Glomerular visceral epithelial cell (primary cell): ENCODE results near the gene ATP5MG.

ENCODE experiments used
- DNase-seq: peaks from one replicate; pipeline ENCODE4 v3.0.0-alpha.2; 2016; ENCODE audit errors: extremely low spot score

Gene ATP5MG

DNA sequence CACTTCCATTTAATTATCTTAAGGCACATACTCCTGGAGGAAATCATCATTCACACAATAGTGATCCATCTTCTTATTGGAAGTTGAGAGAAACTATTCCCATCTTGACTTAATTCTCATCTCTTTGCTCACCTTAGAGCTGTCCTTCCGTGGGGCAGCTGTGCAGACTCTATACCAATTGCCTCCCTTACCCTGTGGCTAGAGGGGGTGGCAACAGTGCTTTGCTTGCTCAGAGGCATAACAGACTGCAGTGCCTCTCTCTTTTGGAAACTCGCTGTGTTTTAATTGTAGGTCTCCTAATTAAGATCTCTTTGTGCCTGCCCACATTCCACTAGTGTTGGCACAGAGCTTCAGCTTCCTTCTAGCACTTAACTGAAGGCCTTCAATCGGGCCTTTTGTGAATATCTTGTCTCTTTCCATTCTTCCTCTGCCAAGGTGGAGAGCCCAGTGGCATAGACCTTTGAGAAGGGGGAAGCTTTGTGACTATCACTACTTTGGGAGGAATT, 40.4 kb downstream of the ATP5MG start:
- no peak for DNase-seq

- no peak for DNase-seq
Observed at GRCh38 chr11:118442301-118442700, 40.9 kb downstream of the ATP5MG start.

DNA sequence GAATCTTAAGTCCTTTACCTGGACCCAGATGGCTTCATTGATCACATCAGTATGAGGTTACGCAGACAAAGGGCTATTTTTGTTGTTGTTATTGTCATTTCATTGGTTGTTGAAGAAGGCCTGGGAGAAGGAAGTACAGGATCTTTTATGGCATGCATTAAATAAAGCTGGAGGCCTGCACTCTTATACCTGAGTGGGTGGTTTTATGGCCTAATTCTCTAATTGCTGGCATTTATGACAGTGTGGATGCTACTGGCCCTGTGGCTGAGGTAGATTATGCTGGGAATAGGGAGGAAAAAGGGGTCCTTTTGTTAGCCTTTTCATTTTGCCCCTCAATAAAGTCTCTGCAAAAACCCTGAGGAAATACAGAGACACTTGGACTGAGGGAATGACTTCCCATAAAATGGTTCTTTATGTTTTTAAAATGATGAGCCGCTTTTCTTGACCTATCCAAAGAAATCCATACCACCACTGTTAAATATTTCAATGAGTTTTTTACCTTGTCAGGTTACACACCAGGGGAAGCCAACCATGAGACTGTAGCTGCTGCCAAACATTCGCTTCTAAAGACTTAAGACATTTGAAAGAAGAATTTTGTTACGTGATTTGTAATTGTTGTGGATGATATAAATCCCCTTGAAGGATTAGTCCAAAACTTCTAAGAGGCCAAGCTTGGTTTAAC, 41.6 kb downstream of the ATP5MG start:
- DNase-seq: no peak

DNA sequence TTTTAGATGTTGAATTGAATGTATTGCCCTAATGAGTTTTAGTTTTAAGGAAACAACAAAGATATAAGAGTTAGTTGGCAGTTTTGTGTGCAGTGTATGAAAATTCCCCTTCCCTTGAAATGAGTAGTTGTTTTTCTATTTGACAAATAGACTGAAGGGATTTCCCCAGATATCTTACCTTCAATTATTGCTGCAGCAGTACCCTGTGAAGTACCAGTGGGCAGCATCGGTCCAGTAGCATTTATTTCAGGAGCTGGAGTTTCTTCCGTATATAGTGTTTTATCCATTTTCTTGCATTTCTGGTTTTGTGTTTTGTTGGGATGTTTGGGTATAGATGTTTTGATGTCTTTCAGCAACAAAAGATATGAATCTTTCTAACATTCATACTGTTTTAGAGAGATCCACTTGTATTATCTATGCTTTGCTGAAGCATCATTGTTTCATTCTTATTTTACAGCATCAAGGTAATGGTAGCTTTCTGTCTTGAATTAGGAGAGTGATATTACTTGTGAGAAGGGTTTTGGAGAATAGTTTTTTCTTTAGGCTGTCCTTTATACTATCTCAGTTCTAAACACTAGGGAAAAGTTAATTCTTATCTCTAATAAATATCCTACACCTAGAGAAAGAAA, 42.3 kb downstream of the ATP5MG start:
- DNase-seq: no peak

DNA sequence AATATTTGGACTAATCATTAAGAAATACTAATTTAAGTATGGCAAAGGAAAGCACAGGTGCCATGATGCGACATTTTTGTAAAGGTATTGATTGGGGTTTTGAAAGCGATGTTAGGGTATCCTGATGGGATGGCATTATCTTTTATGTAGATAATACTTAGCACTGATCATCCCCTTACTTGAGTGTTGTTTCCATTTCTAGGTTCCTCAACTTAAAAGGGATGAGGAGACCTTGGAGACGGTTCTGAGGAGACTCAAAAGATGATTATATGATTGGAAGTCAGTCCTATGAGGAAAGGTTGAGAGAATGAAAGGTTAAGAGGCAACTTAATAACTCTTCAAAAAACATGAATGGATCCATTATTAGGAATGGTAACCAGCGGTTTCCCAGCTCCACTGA, 46.0 kb downstream of the ATP5MG start:
- DNase-seq: no peak

DNA sequence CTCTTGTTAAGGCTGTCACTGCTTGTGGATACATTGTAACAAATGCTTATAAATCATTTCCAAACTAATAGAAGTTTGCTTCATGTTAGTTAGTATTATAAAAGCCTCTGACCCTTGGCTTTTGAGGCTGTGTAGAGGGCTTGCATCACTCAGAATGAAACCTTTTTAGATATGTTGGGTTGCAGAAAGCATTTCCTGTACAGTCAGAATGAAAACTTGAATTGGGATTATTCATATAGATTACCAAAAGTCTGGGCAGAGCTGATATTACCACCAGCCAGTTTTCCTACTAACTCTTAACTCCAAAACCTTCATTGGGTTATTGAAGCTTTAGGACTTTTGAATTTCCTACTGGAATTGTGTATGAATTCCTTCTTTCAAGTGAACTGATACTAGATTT, 46.9 kb downstream of the ATP5MG start:
- no peak for DNase-seq

- no peak for DNase-seq
Observed at GRCh38 chr11:118449316-118449918, 48.0 kb downstream of the ATP5MG start.

DNA sequence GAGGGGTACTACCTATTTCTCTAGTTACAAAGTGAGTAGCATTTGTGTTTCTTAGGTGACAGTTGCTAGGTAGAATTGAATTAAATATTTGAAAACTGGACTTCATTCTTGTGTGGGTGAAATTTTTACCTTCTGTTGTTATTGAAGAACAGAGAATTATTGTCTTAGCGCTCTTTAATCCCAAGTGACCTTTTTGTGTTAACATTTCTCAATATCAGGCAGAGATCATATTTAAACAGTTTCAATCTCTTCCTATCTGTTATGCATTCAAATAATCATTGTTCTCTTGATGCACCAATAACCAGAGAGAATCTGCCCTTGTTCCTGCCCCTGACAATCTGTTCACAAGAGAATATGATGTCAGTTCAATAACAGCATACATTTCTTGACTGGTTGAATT, 49.0 kb downstream of the ATP5MG start:
- DNase-seq: no peak
